ENCODE measurements around the gene C3orf33. TPM values are rescaled to one million over a fixed set of nuclear protein-coding genes. Genes with fewer than 3 reads are reported as not detected.

Gene C3orf33
- total RNA-seq, 1 donor from 2014 or later, result 2.6 TPM

DNA sequence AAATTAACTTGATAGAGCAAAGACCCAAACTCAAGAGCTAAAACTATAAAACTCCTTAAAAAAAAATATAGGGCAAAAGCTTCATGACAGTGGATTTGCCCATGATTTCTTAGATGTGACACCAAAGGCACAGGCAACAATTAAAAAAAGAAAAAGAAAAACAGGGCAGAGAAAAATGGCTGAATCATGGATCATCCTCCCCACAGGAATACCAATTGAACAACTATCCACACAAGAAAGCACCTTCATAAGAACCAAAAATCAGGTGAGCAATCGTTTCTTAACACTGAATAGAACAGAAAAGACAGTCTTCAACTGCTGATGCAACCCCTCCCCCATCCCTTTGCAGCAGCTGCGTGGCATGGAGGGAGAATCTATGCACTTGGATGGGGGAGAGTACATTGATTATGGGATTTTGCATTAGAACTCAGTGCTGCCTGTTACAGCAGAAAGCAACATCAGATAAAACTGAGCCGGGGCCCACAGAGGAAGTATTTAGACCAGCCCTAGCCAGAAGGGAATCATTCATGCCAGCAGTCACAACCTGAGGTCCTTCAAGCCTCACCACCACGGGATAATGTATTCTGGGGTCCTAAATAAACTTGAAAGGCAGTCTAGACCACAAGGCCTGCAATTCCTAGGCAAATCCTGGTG lies 15.7 kb downstream of the C3orf33 start:
- Histone ChIP-seq H3K27ac (ENCODE audit: low read depth, low read length) (no peak overlapping the region), H3K27me3 (ENCODE audit: control insufficient read depth in 3 of 3, insufficient read depth in 3 of 3, low read length in 3 of 3) (no peaks in the 10 kb centered on the region), H3K9ac (ENCODE audit: low read depth in 1 of 3, low read length in 3 of 3) (no peak overlapping the region), H3K4me3 (ENCODE audit: low read length in 3 of 3) (no peak overlapping the region), H3K36me3 (ENCODE audit: control insufficient read depth in 3 of 3, insufficient read depth in 3 of 3, low read length in 3 of 3) (peaks cover 8 to 10% (median 10%) of the 10 kb centered on the region in 3 donors), H3K4me1 (ENCODE audit: control insufficient read depth in 3 of 3, insufficient read depth in 3 of 3, low read length in 3 of 3) (no peaks in the 10 kb centered on the region), H3K9me3 (ENCODE audit: control insufficient read depth in 3 of 3, low read length in 3 of 3) (no peaks in the 10 kb centered on the region)

DNA sequence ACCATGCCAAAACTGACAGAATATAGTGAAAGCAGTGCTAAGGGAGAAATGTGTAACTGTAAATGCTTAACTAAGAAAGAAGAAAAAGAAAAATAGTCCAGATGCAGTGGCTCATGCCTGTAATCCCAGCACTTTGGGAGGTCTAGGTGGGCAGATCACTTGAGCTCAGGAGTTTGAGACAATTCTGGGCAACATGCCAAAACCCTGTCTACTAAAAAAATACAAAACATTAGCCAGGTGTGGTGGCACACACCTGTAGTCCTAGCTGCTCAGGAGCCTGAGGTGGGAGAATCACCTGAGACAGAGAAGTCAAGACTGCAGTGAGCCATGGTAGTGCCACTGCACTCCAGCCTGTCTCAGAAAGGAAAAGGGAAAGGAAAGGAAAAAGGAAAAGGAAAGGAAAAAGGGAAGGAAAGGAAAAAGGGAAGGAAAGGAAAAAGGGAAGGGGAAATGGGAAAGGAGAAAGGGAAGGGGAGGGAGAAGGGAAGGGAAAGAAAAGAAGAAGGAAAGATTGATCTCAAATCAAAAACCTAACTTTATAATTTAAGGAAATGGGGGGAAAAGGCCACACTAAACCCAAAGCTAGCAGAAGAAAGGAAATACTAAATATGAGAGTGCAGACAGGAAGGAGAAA lies 20.3 kb downstream of the C3orf33 start:
- no peak overlapping the region for H3K9ac ChIP-seq (ENCODE audit: low read depth in 1 of 3, low read length in 3 of 3)
- no peak overlapping the region for H3K27ac ChIP-seq (ENCODE audit: low read depth, low read length)
- H3K4me3 ChIP-seq (ENCODE audit: low read length in 3 of 3), result no peak overlapping the region
- no peaks in the 10 kb centered on the region for H3K9me3 ChIP-seq (ENCODE audit: control insufficient read depth in 3 of 3, low read length in 3 of 3)
- H3K4me1 ChIP-seq (ENCODE audit: control insufficient read depth in 3 of 3, insufficient read depth in 3 of 3, low read length in 3 of 3), result no peaks in the 10 kb centered on the region
- no peaks in the 10 kb centered on the region for H3K36me3 ChIP-seq (ENCODE audit: control insufficient read depth in 3 of 3, insufficient read depth in 3 of 3, low read length in 3 of 3)
- H3K27me3 ChIP-seq (ENCODE audit: control insufficient read depth in 3 of 3, insufficient read depth in 3 of 3, low read length in 3 of 3), result no peaks in the 10 kb centered on the region

DNA sequence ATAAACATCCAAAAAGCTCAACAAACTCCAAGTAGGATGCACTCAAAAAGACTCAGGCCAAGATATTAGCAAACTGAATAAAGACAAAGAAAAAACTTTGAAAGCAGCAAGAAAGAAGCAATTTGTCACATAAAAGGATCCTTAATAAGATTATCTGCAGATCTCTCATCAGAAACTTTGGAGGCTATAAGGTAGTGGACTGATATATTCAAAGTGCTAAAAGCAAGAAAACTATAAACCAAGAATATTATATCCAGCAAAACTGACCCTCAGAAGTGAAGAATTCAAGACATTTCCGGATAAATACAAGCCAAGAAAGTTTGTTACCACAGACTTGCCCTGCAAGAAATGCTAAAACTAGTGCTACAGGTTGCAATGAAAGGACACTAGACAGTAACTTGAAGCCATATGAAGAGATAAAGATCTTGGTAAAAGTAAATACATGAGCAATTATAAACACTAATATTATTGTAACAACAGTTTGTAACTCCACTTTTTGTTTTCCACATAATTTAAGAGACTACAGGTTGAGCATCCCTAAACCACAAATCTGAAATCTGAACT lies 23.6 kb downstream of the C3orf33 start:
- Histone ChIP-seq H3K9ac (ENCODE audit: low read depth in 1 of 3, low read length in 3 of 3) (no peak overlapping the region), H3K4me1 (ENCODE audit: control insufficient read depth in 3 of 3, insufficient read depth in 3 of 3, low read length in 3 of 3) (no peaks in the 10 kb centered on the region), H3K36me3 (ENCODE audit: control insufficient read depth in 3 of 3, insufficient read depth in 3 of 3, low read length in 3 of 3) (peaks cover 0 to 6% (median 2%) of the 10 kb centered on the region in 3 donors), H3K9me3 (ENCODE audit: control insufficient read depth in 3 of 3, low read length in 3 of 3) (no peaks in the 10 kb centered on the region), H3K27me3 (ENCODE audit: control insufficient read depth in 3 of 3, insufficient read depth in 3 of 3, low read length in 3 of 3) (no peaks in the 10 kb centered on the region), H3K27ac (ENCODE audit: low read depth, low read length) (no peak overlapping the region), H3K4me3 (ENCODE audit: low read length in 3 of 3) (no peak overlapping the region)

DNA sequence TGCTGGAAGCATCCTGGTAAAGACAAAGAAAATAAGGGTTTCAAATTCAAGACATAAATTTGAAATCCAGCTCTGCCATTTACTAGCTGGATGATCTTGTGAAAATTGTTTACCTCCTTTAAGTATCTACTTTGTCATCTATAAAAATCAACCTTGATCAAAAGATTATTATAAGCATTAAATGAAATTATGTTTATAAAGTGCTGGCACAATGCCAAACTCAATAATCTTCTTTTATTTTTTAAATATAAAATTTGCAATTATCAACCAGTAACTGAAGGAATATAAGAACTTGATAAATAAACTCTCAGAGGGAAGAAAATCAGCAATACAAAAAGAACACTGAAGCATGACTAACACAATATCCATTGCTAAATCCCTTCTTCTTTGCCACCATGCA lies 25.8 kb downstream of the C3orf33 start:
- H3K4me1 ChIP-seq (ENCODE audit: control insufficient read depth in 3 of 3, insufficient read depth in 3 of 3, low read length in 3 of 3), result no peaks in the 10 kb centered on the region
- H3K9ac ChIP-seq (ENCODE audit: low read depth in 1 of 3, low read length in 3 of 3), result no peak overlapping the region
- H3K27me3 ChIP-seq (ENCODE audit: control insufficient read depth in 3 of 3, insufficient read depth in 3 of 3, low read length in 3 of 3), result no peaks in the 10 kb centered on the region
- no peak overlapping the region for H3K4me3 ChIP-seq (ENCODE audit: low read length in 3 of 3)
- no peaks in the 10 kb centered on the region for H3K9me3 ChIP-seq (ENCODE audit: control insufficient read depth in 3 of 3, low read length in 3 of 3)
- H3K27ac ChIP-seq (ENCODE audit: low read depth, low read length), result no peak overlapping the region
- H3K36me3 ChIP-seq (ENCODE audit: control insufficient read depth in 3 of 3, insufficient read depth in 3 of 3, low read length in 3 of 3), result peaks cover 0 to 6% (median 2%) of the 10 kb centered on the region in 3 donors

DNA sequence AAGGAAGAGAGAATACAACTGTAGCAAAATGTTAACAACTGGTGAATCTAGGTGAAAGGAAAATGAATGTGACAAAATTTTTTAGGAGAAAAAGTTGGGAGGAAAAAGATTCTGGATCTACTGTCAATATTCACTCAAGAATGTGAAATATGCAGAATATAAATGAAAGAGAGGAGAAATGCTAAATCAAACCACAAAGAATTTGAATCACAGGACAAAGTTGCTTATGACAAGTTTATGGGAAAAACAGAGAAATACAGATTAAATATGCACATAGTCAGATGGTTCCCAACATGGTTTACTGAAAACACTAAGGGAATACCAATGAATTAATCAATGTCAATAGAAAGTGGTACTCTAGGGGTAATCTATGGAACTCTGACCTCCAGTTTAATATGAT lies 27.6 kb downstream of the C3orf33 start:
- H3K4me1 ChIP-seq (ENCODE audit: control insufficient read depth in 3 of 3, insufficient read depth in 3 of 3, low read length in 3 of 3), result no peaks in the 10 kb centered on the region
- H3K36me3 ChIP-seq (ENCODE audit: control insufficient read depth in 3 of 3, insufficient read depth in 3 of 3, low read length in 3 of 3), result peaks cover 0 to 6% (median 6%) of the 10 kb centered on the region in 3 donors
- no peak overlapping the region for H3K27ac ChIP-seq (ENCODE audit: low read depth, low read length)
- H3K4me3 ChIP-seq (ENCODE audit: low read length in 3 of 3), result no peak overlapping the region
- no peaks in the 10 kb centered on the region for H3K9me3 ChIP-seq (ENCODE audit: control insufficient read depth in 3 of 3, low read length in 3 of 3)
- no peak overlapping the region for H3K9ac ChIP-seq (ENCODE audit: low read depth in 1 of 3, low read length in 3 of 3)
- H3K27me3 ChIP-seq (ENCODE audit: control insufficient read depth in 3 of 3, insufficient read depth in 3 of 3, low read length in 3 of 3), result no peaks in the 10 kb centered on the region

DNA sequence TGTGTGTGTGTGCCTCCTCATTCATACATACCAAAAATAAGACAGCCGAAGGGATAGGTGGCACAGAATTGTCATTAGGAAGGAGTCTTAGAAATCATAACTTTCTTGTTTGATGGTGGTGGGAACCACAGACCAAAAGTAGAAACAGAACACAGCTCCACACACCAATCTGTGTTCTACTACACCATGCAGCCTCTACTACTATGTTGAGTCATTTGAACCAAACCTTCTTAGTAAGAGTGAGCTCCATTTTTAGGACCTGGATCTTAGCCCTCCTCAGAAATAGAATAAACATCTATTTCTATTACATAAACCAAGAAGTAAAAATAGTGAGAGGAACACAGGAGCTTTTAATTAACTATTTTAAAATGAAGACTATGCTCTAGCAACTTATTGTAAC lies 33.3 kb downstream of the C3orf33 start:
- H3K9ac ChIP-seq (ENCODE audit: low read depth in 1 of 3, low read length in 3 of 3), result no peak overlapping the region
- peaks cover 2 to 4% (median 3%) of the 10 kb centered on the region in 3 donors for H3K4me1 ChIP-seq (ENCODE audit: control insufficient read depth in 3 of 3, insufficient read depth in 3 of 3, low read length in 3 of 3)
- H3K36me3 ChIP-seq (ENCODE audit: control insufficient read depth in 3 of 3, insufficient read depth in 3 of 3, low read length in 3 of 3), result peaks cover 0 to 12% (median 8%) of the 10 kb centered on the region in 3 donors
- no peak overlapping the region for H3K4me3 ChIP-seq (ENCODE audit: low read length in 3 of 3)
- H3K27me3 ChIP-seq (ENCODE audit: control insufficient read depth in 3 of 3, insufficient read depth in 3 of 3, low read length in 3 of 3), result no peaks in the 10 kb centered on the region
- peaks cover 0 to 4% (median 0%) of the 10 kb centered on the region in 3 donors for H3K9me3 ChIP-seq (ENCODE audit: control insufficient read depth in 3 of 3, low read length in 3 of 3)
- H3K27ac ChIP-seq (ENCODE audit: low read depth, low read length), result no peak overlapping the region

DNA sequence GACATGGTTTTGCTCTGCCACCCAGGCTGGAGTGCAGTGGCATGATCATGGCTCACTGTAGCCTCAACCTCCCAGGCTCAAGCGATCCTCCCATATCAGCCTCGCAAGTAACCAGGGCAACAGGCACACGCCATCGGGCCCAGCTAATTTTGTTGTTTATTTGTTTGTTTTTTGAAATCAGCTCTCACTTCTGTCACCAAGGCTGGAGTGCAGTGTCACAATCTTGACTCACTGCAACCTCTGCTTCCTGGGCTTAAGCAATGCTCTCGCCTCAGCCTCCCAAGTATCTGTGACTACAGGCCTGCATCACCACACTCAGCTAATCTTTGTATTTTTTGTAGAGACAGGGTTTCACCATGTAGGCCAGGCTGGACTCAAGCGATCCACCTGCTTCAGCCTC lies 35.0 kb downstream of the C3orf33 start:
- Histone ChIP-seq H3K9me3 (ENCODE audit: control insufficient read depth in 3 of 3, low read length in 3 of 3) (peaks cover 0 to 4% (median 0%) of the 10 kb centered on the region in 3 donors), H3K4me3 (ENCODE audit: low read length in 3 of 3) (no peak overlapping the region), H3K9ac (ENCODE audit: low read depth in 1 of 3, low read length in 3 of 3) (no peak overlapping the region), H3K36me3 (ENCODE audit: control insufficient read depth in 3 of 3, insufficient read depth in 3 of 3, low read length in 3 of 3) (peaks cover 0 to 12% (median 11%) of the 10 kb centered on the region in 3 donors), H3K27ac (ENCODE audit: low read depth, low read length) (no peak overlapping the region), H3K4me1 (ENCODE audit: control insufficient read depth in 3 of 3, insufficient read depth in 3 of 3, low read length in 3 of 3) (peaks cover 2 to 4% (median 3%) of the 10 kb centered on the region in 3 donors), H3K27me3 (ENCODE audit: control insufficient read depth in 3 of 3, insufficient read depth in 3 of 3, low read length in 3 of 3) (no peaks in the 10 kb centered on the region)

DNA sequence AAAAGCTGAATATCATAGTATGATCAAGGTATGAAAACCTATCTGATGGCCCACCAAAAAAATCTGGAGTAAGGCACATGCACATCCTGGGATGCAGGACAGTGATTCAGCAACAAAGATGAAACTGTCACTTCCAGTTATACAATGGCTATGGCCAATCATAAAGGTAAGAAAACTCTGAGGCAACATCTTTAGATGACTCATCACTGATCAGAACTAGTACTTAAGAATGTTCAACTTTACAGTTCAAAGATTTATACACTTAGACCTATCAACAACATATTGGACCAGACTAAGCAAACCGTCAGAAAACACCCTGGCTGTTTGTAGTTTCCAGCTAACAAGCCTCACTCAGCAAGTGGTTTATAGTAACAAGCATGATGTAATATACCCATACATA lies 39.9 kb downstream of the C3orf33 start:
- H3K36me3 ChIP-seq (ENCODE audit: control insufficient read depth in 3 of 3, insufficient read depth in 3 of 3, low read length in 3 of 3), result peaks cover 0 to 8% (median 5%) of the 10 kb centered on the region in 3 donors
- H3K27me3 ChIP-seq (ENCODE audit: control insufficient read depth in 3 of 3, insufficient read depth in 3 of 3, low read length in 3 of 3), result no peaks in the 10 kb centered on the region
- H3K27ac ChIP-seq (ENCODE audit: low read depth, low read length), result no peak overlapping the region
- H3K4me3 ChIP-seq (ENCODE audit: low read length in 3 of 3), result no peak overlapping the region
- peaks cover 0 to 4% (median 0%) of the 10 kb centered on the region in 3 donors for H3K9me3 ChIP-seq (ENCODE audit: control insufficient read depth in 3 of 3, low read length in 3 of 3)
- no peak overlapping the region for H3K9ac ChIP-seq (ENCODE audit: low read depth in 1 of 3, low read length in 3 of 3)
- no peaks in the 10 kb centered on the region for H3K4me1 ChIP-seq (ENCODE audit: control insufficient read depth in 3 of 3, insufficient read depth in 3 of 3, low read length in 3 of 3)

DNA sequence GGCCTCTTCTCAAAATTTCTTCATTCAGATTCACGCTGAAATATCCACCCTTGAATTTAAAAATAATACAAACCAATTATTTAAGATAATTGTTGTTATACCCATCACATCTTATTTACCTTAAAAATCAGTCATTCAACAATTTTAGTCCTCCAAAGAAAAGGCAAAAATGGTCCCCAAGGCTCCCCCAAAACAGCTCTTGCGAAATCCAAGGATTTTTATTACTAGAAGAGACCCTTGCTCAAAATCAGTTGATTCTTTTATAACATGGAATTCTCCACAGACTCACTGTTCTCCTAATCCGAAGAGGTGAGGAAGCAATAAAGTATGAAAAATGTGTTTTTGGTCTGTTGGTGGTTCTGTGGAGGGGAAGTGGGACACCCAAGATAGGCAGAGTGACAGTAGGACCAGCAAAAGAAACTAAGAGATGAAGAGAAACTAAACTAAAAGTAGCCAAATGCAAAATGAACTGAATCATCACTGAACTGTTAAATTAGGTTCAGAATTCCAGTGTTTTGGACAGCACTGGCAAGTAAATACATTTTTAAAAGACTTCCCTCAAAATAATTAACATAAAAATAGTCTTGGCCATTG lies 42.1 kb downstream of the C3orf33 start:
- Histone ChIP-seq H3K4me3 (ENCODE audit: low read length in 3 of 3) (no peak overlapping the region), H3K4me1 (ENCODE audit: control insufficient read depth in 3 of 3, insufficient read depth in 3 of 3, low read length in 3 of 3) (no peaks in the 10 kb centered on the region), H3K9ac (ENCODE audit: low read depth in 1 of 3, low read length in 3 of 3) (no peak overlapping the region), H3K36me3 (ENCODE audit: control insufficient read depth in 3 of 3, insufficient read depth in 3 of 3, low read length in 3 of 3) (peaks cover 0 to 3% (median 0%) of the 10 kb centered on the region in 3 donors), H3K9me3 (ENCODE audit: control insufficient read depth in 3 of 3, low read length in 3 of 3) (no peaks in the 10 kb centered on the region), H3K27ac (ENCODE audit: low read depth, low read length) (no peak overlapping the region), H3K27me3 (ENCODE audit: control insufficient read depth in 3 of 3, insufficient read depth in 3 of 3, low read length in 3 of 3) (no peaks in the 10 kb centered on the region)

DNA sequence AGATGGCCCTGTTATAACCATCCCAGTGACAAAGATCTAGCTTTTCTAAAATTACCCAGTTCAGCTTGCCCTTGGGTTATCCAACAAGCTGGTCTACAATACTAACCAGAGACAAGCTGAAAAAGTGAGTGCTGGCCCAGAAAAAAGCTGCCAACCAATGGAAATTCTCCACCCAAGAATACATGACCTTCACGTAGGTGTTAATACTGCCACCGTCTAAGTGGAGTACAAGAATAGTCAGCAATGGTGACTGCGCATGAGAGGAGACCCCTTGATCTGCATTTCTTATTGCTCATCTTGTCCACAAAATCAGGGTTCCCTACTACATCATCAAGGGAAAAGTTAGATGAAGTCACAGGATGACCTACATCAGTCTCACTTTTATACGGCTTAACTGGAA lies 45.4 kb downstream of the C3orf33 start:
- Histone ChIP-seq H3K9me3 (ENCODE audit: control insufficient read depth in 3 of 3, low read length in 3 of 3) (no peaks in the 10 kb centered on the region), H3K27ac (ENCODE audit: low read depth, low read length) (no peak overlapping the region), H3K4me3 (ENCODE audit: low read length in 3 of 3) (no peak overlapping the region), H3K4me1 (ENCODE audit: control insufficient read depth in 3 of 3, insufficient read depth in 3 of 3, low read length in 3 of 3) (no peaks in the 10 kb centered on the region), H3K9ac (ENCODE audit: low read depth in 1 of 3, low read length in 3 of 3) (no peak overlapping the region), H3K36me3 (ENCODE audit: control insufficient read depth in 3 of 3, insufficient read depth in 3 of 3, low read length in 3 of 3) (peaks cover 0 to 3% (median 0%) of the 10 kb centered on the region in 3 donors), H3K27me3 (ENCODE audit: control insufficient read depth in 3 of 3, insufficient read depth in 3 of 3, low read length in 3 of 3) (no peaks in the 10 kb centered on the region)

All from skeletal muscle tissue (tissue), 4 donors.